Kidney epithelial cell (primary cell): ENCODE results near the gene GKAP1. TPM values are rescaled to one million over a fixed set of nuclear protein-coding genes. Genes with fewer than 3 reads are reported as not detected.
"Not testable (repeated sequence)": the region's sequence is repeated elsewhere in the genome, so short reads cannot be mapped to it uniquely, and the experiment has no call there.

ENCODE experiments used
- DNase-seq: peaks from one replicate; pipeline ENCODE4 v3.0.0-alpha.2; 2010; ENCODE audit warnings: low read depth
- H3K27me3 ChIP-seq: 2 replicates; pipeline ENCODE4 v1.6.0; 2011; ENCODE audit warnings: low read length; ENCODE audit not compliant: control insufficient read depth, insufficient read depth
- H3K36me3 ChIP-seq: 2 replicates; pipeline ENCODE4 v1.5.1; 2011; ENCODE audit warnings: low read length; ENCODE audit not compliant: control insufficient read depth, insufficient read depth
- H3K4me3 ChIP-seq: 2 replicates; pipeline ENCODE4 v1.5.1; 2011; ENCODE audit warnings: low read depth, mild to moderate bottlenecking, control low read depth, low read length
- total RNA-seq: library from RNA; depleted of rRNA; stranded (reverse); fragments of >200 nt; gene quantifications from 2 replicates; pipeline ENCODE4 v1.2.3, GENCODE V29; 2015
- TF ChIP-seq, protein P1 (sequence below): IDR thresholded peaks from 2 replicates; pipeline ENCODE4 v1.5.1; 2011; ENCODE audit warnings: mild to moderate bottlenecking, moderate library complexity, low read length, control low read depth, inconsistent platforms; ENCODE audit not compliant: insufficient read depth, poor library complexity, severe bottlenecking

The GKAP1 gene
- total RNA-seq, 1 donor from 2014 or later = 2.7 TPM

DNA sequence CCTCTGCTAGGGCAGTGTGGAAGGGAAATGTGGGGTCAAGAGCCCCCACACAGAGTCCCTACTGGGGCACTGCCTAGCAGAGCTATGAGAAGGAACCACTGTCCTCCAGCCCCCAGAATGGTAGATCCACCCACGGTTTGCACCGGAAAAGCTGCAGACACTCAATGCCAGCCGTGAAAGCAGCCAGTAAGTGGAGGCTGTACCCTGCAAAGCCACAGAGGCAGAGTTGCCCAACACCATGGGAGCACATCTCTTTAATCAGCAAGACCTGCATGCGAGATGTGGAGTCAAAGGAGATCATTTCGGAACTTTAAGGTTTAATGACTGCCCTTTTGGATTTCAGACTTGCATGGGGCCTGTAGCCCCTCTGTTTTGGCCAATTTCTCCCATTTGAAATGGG is 52.2 kb downstream of the GKAP1 start:
- TF ChIP-seq, protein P1, sequence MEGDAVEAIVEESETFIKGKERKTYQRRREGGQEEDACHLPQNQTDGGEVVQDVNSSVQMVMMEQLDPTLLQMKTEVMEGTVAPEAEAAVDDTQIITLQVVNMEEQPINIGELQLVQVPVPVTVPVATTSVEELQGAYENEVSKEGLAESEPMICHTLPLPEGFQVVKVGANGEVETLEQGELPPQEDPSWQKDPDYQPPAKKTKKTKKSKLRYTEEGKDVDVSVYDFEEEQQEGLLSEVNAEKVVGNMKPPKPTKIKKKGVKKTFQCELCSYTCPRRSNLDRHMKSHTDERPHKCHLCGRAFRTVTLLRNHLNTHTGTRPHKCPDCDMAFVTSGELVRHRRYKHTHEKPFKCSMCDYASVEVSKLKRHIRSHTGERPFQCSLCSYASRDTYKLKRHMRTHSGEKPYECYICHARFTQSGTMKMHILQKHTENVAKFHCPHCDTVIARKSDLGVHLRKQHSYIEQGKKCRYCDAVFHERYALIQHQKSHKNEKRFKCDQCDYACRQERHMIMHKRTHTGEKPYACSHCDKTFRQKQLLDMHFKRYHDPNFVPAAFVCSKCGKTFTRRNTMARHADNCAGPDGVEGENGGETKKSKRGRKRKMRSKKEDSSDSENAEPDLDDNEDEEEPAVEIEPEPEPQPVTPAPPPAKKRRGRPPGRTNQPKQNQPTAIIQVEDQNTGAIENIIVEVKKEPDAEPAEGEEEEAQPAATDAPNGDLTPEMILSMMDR = no peak
- no peak for DNase-seq
- H3K27me3 ChIP-seq = no peaks in the 10 kb centered on the region
- H3K4me3 ChIP-seq = no peak overlapping the region
- no peaks in the 10 kb centered on the region for H3K36me3 ChIP-seq

GRCh38 chr9:83754383-83754977 is 63.1 kb downstream of the GKAP1 start:
- Histone ChIP-seq H3K36me3 (no peaks in the 10 kb centered on the region), H3K4me3 (no peak overlapping the region), H3K27me3 (no peaks in the 10 kb centered on the region)
- DNase-seq = no peak
- TF ChIP-seq, protein P1 = no peak

- TF ChIP-seq, protein P1 = no peak
- H3K4me3 ChIP-seq = no peak overlapping the region
- DNase-seq = no peak
- no peaks in the 10 kb centered on the region for H3K27me3 ChIP-seq
- H3K36me3 ChIP-seq = no peaks in the 10 kb centered on the region
Observed at GRCh38 chr9:83749706-83750105, 67.9 kb downstream of the GKAP1 start.

- H3K4me3 ChIP-seq = no peak overlapping the region
- no peaks in the 10 kb centered on the region for H3K27me3 ChIP-seq
- DNase-seq = no peak
- no peaks in the 10 kb centered on the region for H3K36me3 ChIP-seq
- TF ChIP-seq, protein P1 = no peak
Observed at GRCh38 chr9:83744206-83744605, 73.4 kb downstream of the GKAP1 start.

DNA sequence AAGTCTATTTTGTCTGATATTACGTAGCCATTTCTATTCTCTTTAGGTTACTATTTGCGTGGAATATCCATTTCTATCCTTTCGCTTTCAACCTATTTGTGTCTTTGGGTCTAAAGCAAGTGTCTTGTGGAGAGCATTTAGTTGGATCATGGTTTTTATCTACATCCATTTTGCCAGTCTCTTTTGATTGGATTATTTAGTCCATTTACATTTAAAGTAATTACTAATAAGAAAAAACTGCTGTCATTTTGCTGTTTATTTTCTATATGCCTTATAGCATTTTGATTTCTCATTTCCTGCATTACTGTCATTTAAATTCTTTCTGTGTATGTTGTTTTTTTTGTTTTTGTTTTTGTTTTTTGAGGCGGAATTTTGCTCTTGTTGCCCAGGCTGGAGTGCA is 83.8 kb downstream of the GKAP1 start:
- TF ChIP-seq, protein P1 = no peak
- H3K36me3 ChIP-seq = no peaks in the 10 kb centered on the region
- H3K4me3 ChIP-seq = no peak overlapping the region
- DNase-seq = no peak
- no peaks in the 10 kb centered on the region for H3K27me3 ChIP-seq

DNA sequence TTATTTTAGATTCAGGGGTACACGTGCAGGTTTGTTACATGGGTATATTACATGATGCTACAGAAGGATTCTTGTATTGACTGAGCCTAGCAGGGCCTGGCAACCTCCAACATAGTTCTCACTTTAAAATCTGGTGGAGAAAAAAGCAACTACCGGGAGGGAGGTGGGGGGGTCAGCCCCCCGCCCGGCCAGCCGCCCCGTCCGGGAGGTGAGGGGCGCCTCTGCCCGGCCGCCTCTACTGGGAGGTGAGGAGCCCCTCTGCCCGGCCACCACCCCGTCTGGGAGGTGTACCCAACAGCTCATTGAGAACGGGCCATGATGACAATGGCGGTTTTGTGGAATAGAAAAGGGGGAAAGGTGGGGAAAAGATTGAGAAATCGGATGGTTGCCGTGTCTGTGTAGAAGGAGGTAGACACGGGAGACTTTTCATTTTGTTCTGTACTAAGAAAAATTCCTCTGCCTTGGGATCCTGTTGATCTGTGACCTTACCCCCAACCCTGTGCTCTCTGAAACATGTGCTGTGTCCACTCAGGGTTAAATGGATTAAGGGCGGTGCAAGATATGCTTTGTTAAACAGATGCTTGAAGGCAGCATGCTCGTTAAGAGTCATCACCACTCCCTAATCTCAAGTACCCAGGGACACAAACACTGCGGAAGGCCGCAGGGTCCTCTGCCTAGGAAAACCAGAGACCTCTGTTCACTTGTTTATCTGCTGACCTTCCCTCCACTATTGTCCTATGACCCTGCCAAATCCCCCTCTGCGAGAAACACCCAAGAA is 88.8 kb downstream of the GKAP1 start:
- not testable (repeated sequence) for H3K27me3 ChIP-seq, DNase-seq, H3K4me3 ChIP-seq, H3K36me3 ChIP-seq
